ENCODE data around the gene PGA3. TPM values are rescaled to one million over a fixed set of nuclear protein-coding genes. Genes with fewer than 3 reads are reported as not detected.

The PGA3 gene
- total RNA-seq, 2 donors from 2014 or later: 0.33 to 0.55 TPM

GRCh38 chr11:61259363-61259762 lies 56.0 kb downstream of the PGA3 start:
- DNase-seq (ENCODE audit: low spot score): no peak
- no peaks in the 10 kb centered on the region for H3K27me3 ChIP-seq
- no peaks in the 10 kb centered on the region for H3K9me3 ChIP-seq
- TF ChIP-seq CTCF (IDR thresholded peaks at IDR 0.05): no peak
- H3K27ac ChIP-seq: no peak overlapping the region
- no peaks in the 10 kb centered on the region for H3K4me1 ChIP-seq
- H3K4me3 ChIP-seq: no peak overlapping the region
- no peaks in the 10 kb centered on the region for H3K36me3 ChIP-seq

Other genes starting within 250 kb of the PGA3 start
- gene CD6, start 231.8 kb upstream of the PGA3 start, total RNA-seq: under 1 TPM; 0.48 to 0.79 TPM
- gene CD5, start 101.0 kb upstream of the PGA3 start, total RNA-seq: 1 to 10 TPM in 1 of 2 donors, under 1 TPM in 1; 0.75 to 1.6 TPM
- 10 to 100 TPM; 12.9 to 28.8 TPM for gene VPS37C, start 42.1 kb upstream of the PGA3 start, total RNA-seq
- gene PGA4, start 18.8 kb downstream of the PGA3 start, total RNA-seq: under 1 TPM in 1 of 2 donors, not detected in 1; 0.56 TPM
- under 1 TPM in 1 of 2 donors, not detected in 1; 0.48 TPM for gene PGA5, start 37.7 kb downstream of the PGA3 start, total RNA-seq
- gene VWCE, start 91.8 kb downstream of the PGA3 start, total RNA-seq: under 1 TPM; 0.48 to 0.94 TPM
- gene DDB1, start 129.6 kb downstream of the PGA3 start, total RNA-seq: 100 to 1,000 TPM; 118 to 133 TPM
- 10 to 100 TPM in 1 of 2 donors, 1 to 10 TPM in 1; 9.7 to 11.3 TPM for gene TKFC, start 129.7 kb downstream of the PGA3 start, total RNA-seq
- gene CYB561A3, start 158.4 kb downstream of the PGA3 start, total RNA-seq: 10 to 100 TPM; 15.0 to 27.3 TPM
- gene TMEM138, start 158.9 kb downstream of the PGA3 start, total RNA-seq: 10 to 100 TPM; 12.6 to 18.2 TPM
- gene TMEM216, start 189.1 kb downstream of the PGA3 start, total RNA-seq: 10 to 100 TPM in 1 of 2 donors, 1 to 10 TPM in 1; 9.5 to 11.7 TPM
- gene CPSF7, start 226.5 kb downstream of the PGA3 start, total RNA-seq: 10 to 100 TPM; 24.6 to 31.4 TPM
- 10 to 100 TPM; 44.1 to 50.7 TPM for gene SDHAF2, start 226.6 kb downstream of the PGA3 start, total RNA-seq